GM12873 (cell line): ENCODE data around the gene DMD.

Source experiments
- CTCF ChIP-seq: IDR thresholded peaks from 2 replicates; pipeline ENCODE4 v1.5.1; 2012; ENCODE audit warnings: low read depth, mild to moderate bottlenecking, moderate library complexity, low read length, control low read depth; ENCODE audit not compliant: insufficient read depth; ENCODE audit errors: missing control alignments

DMD gene

DNA sequence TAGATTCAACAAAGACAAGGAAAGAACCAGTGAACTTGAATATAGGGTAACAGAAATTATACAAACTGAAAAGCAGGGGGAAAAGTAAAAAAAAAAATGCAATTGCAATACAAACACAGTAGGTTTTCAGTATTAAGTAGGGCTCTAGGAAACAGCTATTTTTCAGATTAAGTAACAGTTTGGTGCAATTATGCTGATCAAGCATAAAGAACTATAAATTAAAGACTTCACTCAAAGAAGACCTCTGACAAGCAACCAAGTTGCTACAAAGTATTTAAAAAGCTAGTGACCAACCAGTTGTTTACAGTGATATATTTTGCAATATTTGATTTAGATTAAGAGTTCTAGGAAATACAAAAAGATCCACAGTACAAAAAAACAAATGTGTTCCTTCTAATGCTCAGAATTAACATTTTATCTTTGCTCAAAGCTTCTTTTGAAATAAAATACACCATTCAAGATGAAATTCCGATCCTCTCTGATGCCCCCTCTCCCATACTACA is 1908.7 kb downstream of the DMD start:
- no peak for TF ChIP-seq CTCF

DNA sequence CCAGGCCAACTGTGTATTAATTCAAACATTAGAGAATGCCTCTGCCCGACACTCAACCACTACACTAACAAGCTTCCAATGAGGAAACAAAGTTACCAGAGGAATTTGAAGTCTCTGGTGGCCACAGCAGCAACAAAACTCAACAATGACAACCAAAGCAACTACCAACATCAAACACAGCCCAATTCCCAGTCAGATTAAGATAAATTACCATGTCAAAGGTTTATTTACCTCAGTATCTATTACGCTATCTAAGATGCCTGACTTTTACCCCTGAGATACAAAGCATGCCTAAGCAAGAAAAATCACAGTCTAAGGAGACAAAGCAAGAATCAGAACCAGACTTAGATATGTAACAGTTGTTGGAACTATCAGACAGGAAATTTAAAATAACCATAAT is 1909.4 kb downstream of the DMD start:
- no peak for TF ChIP-seq CTCF

DNA sequence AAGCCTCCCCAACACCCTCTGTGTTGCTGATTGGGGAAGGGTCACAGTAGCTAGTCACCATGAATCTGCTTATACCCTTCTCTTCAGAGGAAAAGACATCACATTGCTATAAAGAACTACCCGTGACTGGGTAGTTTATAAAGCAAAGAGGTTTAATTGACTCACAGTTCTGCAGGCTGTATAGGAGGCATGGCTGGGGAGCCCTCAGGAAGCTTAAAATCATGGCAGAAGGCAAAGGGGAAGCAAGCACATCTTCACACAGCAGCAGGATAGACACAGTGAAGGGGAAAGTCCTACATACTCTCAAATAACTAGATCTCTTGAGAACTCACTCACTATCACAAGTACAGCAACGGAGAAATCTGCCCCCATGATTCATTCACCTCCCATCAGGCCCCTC is 1910.1 kb downstream of the DMD start:
- TF ChIP-seq CTCF: no peak

- TF ChIP-seq CTCF: no peak
Observed at GRCh38 chrX:31298916-31299315, 1912.4 kb downstream of the DMD start.

- TF ChIP-seq CTCF: no peak
Observed at GRCh38 chrX:31297881-31298280, 1913.5 kb downstream of the DMD start.

DNA sequence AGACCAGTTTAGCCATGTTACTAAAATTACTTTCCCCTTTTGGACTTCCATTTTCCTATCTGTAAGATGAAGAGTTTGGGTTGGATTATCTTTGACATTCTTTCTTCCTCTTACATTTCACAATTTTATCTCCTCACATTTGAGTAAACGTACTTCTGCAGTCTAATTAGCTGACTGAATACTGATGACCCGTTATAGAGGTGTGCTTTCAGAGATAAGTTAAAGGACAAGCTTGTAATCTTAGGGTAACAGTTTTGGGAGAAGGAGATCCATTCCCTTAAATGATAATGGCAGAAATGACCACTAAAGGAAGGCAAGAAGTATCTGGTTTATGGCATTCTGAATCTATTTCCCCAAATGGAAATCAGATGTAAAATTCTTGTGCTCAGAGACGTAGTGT is 1916.9 kb downstream of the DMD start:
- TF ChIP-seq CTCF: no peak

GRCh38 chrX:31293409-31293808 is 1917.9 kb downstream of the DMD start:
- peak; percentile 55 for TF ChIP-seq CTCF
